Measurements from ENCODE around the gene DHRSX. TPM values are rescaled to one million over a fixed set of nuclear protein-coding genes. Genes with fewer than 3 reads are reported as not detected.

The DHRSX gene
- total RNA-seq, 2 donors from 2014 or later, result 19.9 to 21.9 TPM

- DNase-seq (ENCODE audit: low spot score), result no peak
- Histone ChIP-seq H3K4me1 (no peaks in the 10 kb centered on the region), H3K27me3 (no peaks in the 10 kb centered on the region), H3K36me3 (no peaks in the 10 kb centered on the region), H3K9me3 (peaks cover 0 to 12% of the 10 kb centered on the region in 2 donors), H3K4me3 (no peak overlapping the region), H3K27ac (no peak overlapping the region)
- no peak for TF ChIP-seq CTCF (IDR thresholded peaks at IDR 0.05)
Observed at GRCh38 chrX:2188330-2188792, 312.4 kb downstream of the DHRSX start.

GRCh38 chrX:2187352-2188115 is 313.2 kb downstream of the DHRSX start:
- H3K9me3 ChIP-seq, result peaks cover 0 to 12% of the 10 kb centered on the region in 2 donors
- no peaks in the 10 kb centered on the region for H3K36me3 ChIP-seq
- no peak overlapping the region for H3K4me3 ChIP-seq
- TF ChIP-seq CTCF (IDR thresholded peaks at IDR 0.05), result no peak
- H3K4me1 ChIP-seq, result no peaks in the 10 kb centered on the region
- DNase-seq (ENCODE audit: low spot score), result no peak
- H3K27ac ChIP-seq, result no peak overlapping the region
- no peaks in the 10 kb centered on the region for H3K27me3 ChIP-seq

GRCh38 chrX:2185341-2186082 is 315.3 kb downstream of the DHRSX start:
- Histone ChIP-seq H3K27me3 (no peaks in the 10 kb centered on the region), H3K36me3 (no peaks in the 10 kb centered on the region), H3K4me3 (no peak overlapping the region), H3K9me3 (peaks cover 0 to 12% of the 10 kb centered on the region in 2 donors), H3K27ac (no peak overlapping the region), H3K4me1 (no peaks in the 10 kb centered on the region)
- DNase-seq (ENCODE audit: low spot score), result no peak
- no peak for TF ChIP-seq CTCF (IDR thresholded peaks at IDR 0.05)

GRCh38 chrX:2184089-2184488 is 316.7 kb downstream of the DHRSX start:
- no peaks in the 10 kb centered on the region for H3K4me1 ChIP-seq
- no peak overlapping the region for H3K4me3 ChIP-seq
- peaks cover 0 to 12% of the 10 kb centered on the region in 2 donors for H3K9me3 ChIP-seq
- no peaks in the 10 kb centered on the region for H3K27me3 ChIP-seq
- TF ChIP-seq CTCF (IDR thresholded peaks at IDR 0.05), result no peak
- no peaks in the 10 kb centered on the region for H3K36me3 ChIP-seq
- no peak overlapping the region for H3K27ac ChIP-seq
- DNase-seq (ENCODE audit: low spot score), result no peak

GRCh38 chrX:2183193-2183725 is 317.5 kb downstream of the DHRSX start:
- no peak for TF ChIP-seq CTCF (IDR thresholded peaks at IDR 0.05)
- H3K27me3 ChIP-seq, result no peaks in the 10 kb centered on the region
- H3K27ac ChIP-seq, result no peak overlapping the region
- no peaks in the 10 kb centered on the region for H3K4me1 ChIP-seq
- no peaks in the 10 kb centered on the region for H3K36me3 ChIP-seq
- peaks cover 0 to 12% of the 10 kb centered on the region in 2 donors for H3K9me3 ChIP-seq
- no peak for DNase-seq (ENCODE audit: low spot score)
- H3K4me3 ChIP-seq, result no peak overlapping the region

All from right atrium auricular region (tissue), 2 donors.